Esophagus squamous epithelium (tissue), 5 donors: ENCODE results near the gene PRELID3B. TPM values are rescaled to one million over a fixed set of nuclear protein-coding genes. Genes with fewer than 3 reads are reported as not detected.

Experiments used
- DNase-seq: peaks from one replicate; lab custom pipeline; 2025; lab: John Stamatoyannopoulos, UW
- H3K27ac ChIP-seq, 4 donors: fragments of 200-600 bp; sonication (generic); one replicate each; pipeline ENCODE4 v1.5.1; 2016 to 2019; ENCODE audit warnings: mild to moderate bottlenecking in 1 of 4
- H3K27me3 ChIP-seq, 4 donors: fragments of 200-600 bp; sonication (generic); 1 replicate in 3 of 4; 2 replicates in 1 of 4; pipeline versions ENCODE4 v1.5.1 to v1.6.0; 2017 to 2021; ENCODE audit warnings: antibody characterized with exemption in 1 of 4
- H3K36me3 ChIP-seq, 3 donors: fragments of 200-600 bp; sonication (generic); one replicate each; pipeline ENCODE4 v1.5.1; 2016 to 2019
- H3K4me1 ChIP-seq, 3 donors: fragments of 200-600 bp; sonication (generic); one replicate each; pipeline ENCODE4 v1.5.1; 2017 to 2019
- H3K4me3 ChIP-seq, 4 donors: fragments of 200-600 bp; sonication (generic); 1 replicate in 3 of 4; 2 replicates in 1 of 4; pipeline ENCODE4 v1.5.1; 2016 to 2019; ENCODE audit warnings: mild to moderate bottlenecking in 2 of 4, moderate library complexity in 1 of 4
- H3K9me3 ChIP-seq, 3 donors: fragments of 200-600 bp; sonication (generic); one replicate each; pipeline ENCODE4 v1.5.1; 2016 to 2019
- POLR2A ChIP-seq, 4 donors: fragments of 450-650 bp; IDR thresholded peaks; one replicate each; pipeline ENCODE4 v1.6.1; 2017; ENCODE audit warnings: antibody characterized with exemption in 4 of 4, mild to moderate bottlenecking in 4 of 4, moderate library complexity in 3 of 4
- WGBS, 2 donors: methylation state at CpG; one replicate each; pipeline ENCODE4 v1.1.5; 2018; 5-methylcytosine and 5-hydroxymethylcytosine counted together
- intact Hi-C: fragments of 100-400 bp; cut with DNase I; formaldehyde crosslinking; loops from one replicate; pipeline ENCODE4 v1.15.0; 2022
- total RNA-seq, 4 donors: library from RNA; depleted of rRNA; stranded (reverse); fragments of >200 nt; gene quantifications; one replicate each; pipeline ENCODE4 v1.1.0, GENCODE V29; 2016
- TF ChIP-seq, protein P1 (sequence below), 6 experiments: fragments of 450-650 bp in 4 of 6; fragments of 200-600 bp in 2 of 6; sonication (generic) in 2 of 6; IDR thresholded peaks; one replicate each; pipeline ENCODE4 v1.5.1; 2016 to 2019; ENCODE audit warnings: antibody characterized with exemption in 6 of 6, mild to moderate bottlenecking in 4 of 6, moderate library complexity in 4 of 6
- donor health status: DM: yes; HTN: yes; CAD: no.

The PRELID3B gene
- total RNA-seq, 4 donors from 2014 or later, result 44.7 to 73.1 (median 68.5) TPM

DNA sequence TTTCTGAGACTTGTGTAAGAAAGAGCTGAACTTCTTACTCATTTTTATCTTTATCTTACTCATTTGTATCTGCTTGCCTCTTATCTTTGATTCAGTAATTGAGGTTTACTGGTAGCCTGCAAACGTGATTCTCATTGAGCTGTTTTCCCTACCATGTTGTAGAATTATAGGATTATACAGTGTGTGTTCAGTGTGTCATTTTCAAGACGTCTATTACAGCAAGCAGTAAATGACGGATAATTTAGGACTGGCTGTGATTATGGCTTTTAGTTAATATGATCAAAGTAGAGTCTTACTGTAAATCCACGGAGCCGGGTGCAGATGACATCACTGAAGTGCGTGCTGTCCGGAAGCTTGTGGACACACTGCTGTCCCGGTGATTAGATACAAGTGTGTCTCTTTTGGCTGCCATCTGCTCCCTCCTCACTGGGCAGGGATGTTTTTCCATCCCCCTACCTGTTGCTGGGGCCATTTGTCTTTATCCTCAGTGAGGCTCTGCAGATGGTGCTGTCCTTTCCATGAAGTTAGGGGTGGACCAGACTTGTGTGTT, 55.5 kb downstream of the PRELID3B start:
- Histone ChIP-seq H3K9me3 (no peaks in the 10 kb centered on the region), H3K27me3 (no peaks in the 10 kb centered on the region), H3K4me3 (no peak overlapping the region), H3K4me1 (peaks cover 19 to 39% (median 19%) of the 10 kb centered on the region in 3 donors), H3K36me3 (peaks cover 18 to 66% (median 34%) of the 10 kb centered on the region in 3 donors), H3K27ac (no peak overlapping the region)
- WGBS, 2 donors, result 79 to 87% methylated on average over 8 of the region's 8 CpGs
- DNase-seq, result no peak
- intact Hi-C loops, result no loop called here
- TF ChIP-seq POLR2A (IDR thresholded peaks at IDR 0.05), result no peak
- TF ChIP-seq, protein P1, sequence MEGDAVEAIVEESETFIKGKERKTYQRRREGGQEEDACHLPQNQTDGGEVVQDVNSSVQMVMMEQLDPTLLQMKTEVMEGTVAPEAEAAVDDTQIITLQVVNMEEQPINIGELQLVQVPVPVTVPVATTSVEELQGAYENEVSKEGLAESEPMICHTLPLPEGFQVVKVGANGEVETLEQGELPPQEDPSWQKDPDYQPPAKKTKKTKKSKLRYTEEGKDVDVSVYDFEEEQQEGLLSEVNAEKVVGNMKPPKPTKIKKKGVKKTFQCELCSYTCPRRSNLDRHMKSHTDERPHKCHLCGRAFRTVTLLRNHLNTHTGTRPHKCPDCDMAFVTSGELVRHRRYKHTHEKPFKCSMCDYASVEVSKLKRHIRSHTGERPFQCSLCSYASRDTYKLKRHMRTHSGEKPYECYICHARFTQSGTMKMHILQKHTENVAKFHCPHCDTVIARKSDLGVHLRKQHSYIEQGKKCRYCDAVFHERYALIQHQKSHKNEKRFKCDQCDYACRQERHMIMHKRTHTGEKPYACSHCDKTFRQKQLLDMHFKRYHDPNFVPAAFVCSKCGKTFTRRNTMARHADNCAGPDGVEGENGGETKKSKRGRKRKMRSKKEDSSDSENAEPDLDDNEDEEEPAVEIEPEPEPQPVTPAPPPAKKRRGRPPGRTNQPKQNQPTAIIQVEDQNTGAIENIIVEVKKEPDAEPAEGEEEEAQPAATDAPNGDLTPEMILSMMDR (IDR thresholded peaks at IDR 0.05), result no peak

DNA sequence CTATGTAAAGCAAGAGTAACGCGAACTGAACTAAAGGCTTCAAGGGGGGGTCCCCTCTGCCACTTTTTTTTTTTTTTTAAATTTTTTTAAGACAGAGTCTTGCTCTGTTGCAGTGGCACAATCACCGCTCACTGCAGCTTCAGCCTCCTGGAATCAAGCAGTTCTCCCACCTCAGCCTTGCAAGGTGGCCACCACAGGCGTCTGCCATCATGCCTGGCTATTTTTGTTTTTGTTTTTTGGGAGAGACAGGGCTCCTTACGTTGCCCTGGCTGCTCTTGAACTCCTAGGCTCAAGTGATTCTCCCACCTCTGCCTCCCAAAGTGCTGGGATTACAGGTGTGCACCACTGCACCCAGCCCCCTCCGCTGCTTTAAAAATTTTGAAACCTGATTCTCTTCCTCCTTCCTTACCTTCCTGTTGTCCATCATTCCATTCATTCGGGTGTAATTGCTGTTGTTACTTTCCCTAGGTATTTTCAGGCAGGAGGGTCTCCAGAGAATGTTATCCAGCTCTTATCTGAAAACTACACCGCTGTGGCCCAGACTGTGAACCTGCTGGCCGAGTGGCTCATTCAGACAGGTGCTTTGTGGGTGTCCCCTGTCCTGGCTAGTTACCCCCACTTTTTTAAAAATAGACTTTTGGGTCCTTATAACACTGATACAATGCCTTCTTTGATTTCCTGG, 56.2 kb downstream of the PRELID3B start:
- intact Hi-C loops, result no loop called here
- DNase-seq, result no peak
- no peaks in the 10 kb centered on the region for H3K9me3 ChIP-seq
- H3K4me1 ChIP-seq, result peaks cover 21 to 43% (median 22%) of the 10 kb centered on the region in 3 donors
- H3K36me3 ChIP-seq, result peaks cover 18 to 60% (median 29%) of the 10 kb centered on the region in 3 donors
- H3K4me3 ChIP-seq, result no peak overlapping the region
- WGBS, 2 donors, result 75 to 82% methylated on average over 9 of the region's 9 CpGs
- TF ChIP-seq, protein P1 (IDR thresholded peaks at IDR 0.05), result no peak
- no peak for TF ChIP-seq POLR2A (IDR thresholded peaks at IDR 0.05)
- no peak overlapping the region for H3K27ac ChIP-seq
- no peaks in the 10 kb centered on the region for H3K27me3 ChIP-seq

DNA sequence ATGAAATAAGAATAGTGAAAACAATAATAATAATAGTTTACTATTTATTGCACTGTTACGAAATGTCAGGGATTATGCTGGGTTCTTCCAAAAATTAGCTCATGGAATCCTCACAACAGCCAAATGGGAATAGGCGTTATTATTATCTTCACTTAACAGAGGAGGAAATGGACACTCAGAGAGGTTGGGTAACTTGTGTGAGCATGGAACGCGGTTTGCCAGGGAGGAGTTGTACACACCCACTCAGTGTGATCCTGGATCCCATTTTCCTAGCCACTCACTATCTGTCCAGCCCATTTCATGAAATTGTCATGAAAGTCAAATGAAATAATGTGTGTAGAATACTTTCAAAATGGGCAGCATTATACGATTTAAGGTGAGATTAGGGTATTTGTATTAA, 56.9 kb downstream of the PRELID3B start:
- DNase-seq, result no peak
- TF ChIP-seq, protein P1 (IDR thresholded peaks at IDR 0.05), result no peak
- no peak for TF ChIP-seq POLR2A (IDR thresholded peaks at IDR 0.05)
- WGBS, 2 donors, result 71 to 72% methylated on average over 5 of the region's 5 CpGs
- H3K4me3 ChIP-seq, result no peak overlapping the region
- H3K27me3 ChIP-seq, result no peaks in the 10 kb centered on the region
- peaks cover 12 to 52% (median 21%) of the 10 kb centered on the region in 3 donors for H3K36me3 ChIP-seq
- H3K9me3 ChIP-seq, result no peaks in the 10 kb centered on the region
- no peak overlapping the region for H3K27ac ChIP-seq
- H3K4me1 ChIP-seq, result peaks cover 21 to 44% (median 22%) of the 10 kb centered on the region in 3 donors
- intact Hi-C loops, result no loop called here

DNA sequence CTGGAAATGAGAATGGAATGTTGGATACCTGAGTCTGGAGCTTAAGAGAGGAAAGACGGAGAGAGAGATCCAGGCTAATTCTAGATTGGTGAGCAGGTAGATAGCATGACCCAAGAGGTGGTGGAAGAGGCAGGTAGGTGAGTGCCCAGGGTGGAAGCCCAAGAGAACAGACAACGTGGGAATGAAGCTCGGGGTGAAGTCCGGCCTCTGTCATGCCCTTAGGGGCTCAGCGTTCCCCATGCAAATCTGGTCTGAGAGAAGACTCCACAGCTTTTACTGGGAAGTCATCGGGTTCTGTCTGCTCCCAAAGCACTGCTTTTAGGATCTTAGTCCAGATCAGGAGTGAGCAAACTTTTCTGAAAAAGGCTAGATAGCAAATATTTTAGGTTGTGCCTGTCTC, 57.9 kb downstream of the PRELID3B start:
- Histone ChIP-seq H3K27me3 (no peaks in the 10 kb centered on the region), H3K36me3 (peaks cover 6 to 43% (median 18%) of the 10 kb centered on the region in 3 donors), H3K4me3 (no peak overlapping the region), H3K27ac (no peak overlapping the region), H3K9me3 (no peaks in the 10 kb centered on the region), H3K4me1 (peaks cover 21 to 47% (median 22%) of the 10 kb centered on the region in 3 donors)
- intact Hi-C loops, result no loop called here
- WGBS, 2 donors, result 77 to 83% methylated on average over 6 of the region's 6 CpGs
- TF ChIP-seq, protein P1 (IDR thresholded peaks at IDR 0.05), result no peak
- no peak for TF ChIP-seq POLR2A (IDR thresholded peaks at IDR 0.05)
- no peak for DNase-seq

Other genes with a start within 250 kb of the PRELID3B start
- gene GNAS-AS1, start 191.9 kb downstream of the PRELID3B start, total RNA-seq, result under 1 TPM in 3 of 4 donors, not detected in 1; 0.19 to 0.48 (median 0.34) TPM
- gene GNAS, start 190.1 kb downstream of the PRELID3B start, total RNA-seq, result 100 to 1,000 TPM; 334 to 513 (median 458) TPM
- 10 to 100 TPM; 40.5 to 64.3 (median 49.9) TPM for gene NELFCD, start 61.5 kb downstream of the PRELID3B start, total RNA-seq
- 10 to 100 TPM; 22.3 to 89.7 (median 57.2) TPM for gene CTSZ, start 35.5 kb downstream of the PRELID3B start, total RNA-seq
- under 1 TPM in 1 of 4 donors, not detected in 3; 0.19 TPM for gene TUBB1, start 23.4 kb downstream of the PRELID3B start, total RNA-seq
- 10 to 100 TPM; 11.6 to 35.5 (median 26.0) TPM for gene ATP5F1E, start 10.5 kb downstream of the PRELID3B start, total RNA-seq
- 1 to 10 TPM in 1 of 4 donors, under 1 TPM in 3; 0.38 to 1.7 (median 0.60) TPM for gene ZNF831, start 121.0 kb upstream of the PRELID3B start, total RNA-seq